Ishikawa (cell line): Measurements from ENCODE around the gene MYRFL.

Source experiments
- CEBPB ChIP-seq: IDR thresholded peaks from 2 replicates; pipeline ENCODE4 v1.6.1; 2012
- CREB1 ChIP-seq: IDR thresholded peaks from 2 replicates; pipeline ENCODE4 v1.6.1; 2012; ENCODE audit warnings: low read depth
- EGR1 ChIP-seq: IDR thresholded peaks from 2 replicates; pipeline ENCODE4 v1.6.1; 2012
- EP300 ChIP-seq: IDR thresholded peaks from 2 replicates; pipeline ENCODE4 v1.6.1; 2012; ENCODE audit warnings: borderline replicate concordance
- FOXM1 ChIP-seq: IDR thresholded peaks from 2 replicates; pipeline ENCODE4 v1.6.1; 2012; ENCODE audit warnings: low read depth, borderline replicate concordance
- MAX ChIP-seq: IDR thresholded peaks from 2 replicates; pipeline ENCODE4 v1.6.1; 2012
- NFIC ChIP-seq: IDR thresholded peaks from 2 replicates; pipeline ENCODE4 v1.6.1; 2012
- RAD21 ChIP-seq: IDR thresholded peaks from 2 replicates; pipeline ENCODE4 v1.6.1; 2012; ENCODE audit warnings: low read depth
- REST ChIP-seq: IDR thresholded peaks from 2 replicates; pipeline ENCODE4 v1.6.1; 2012; ENCODE audit warnings: low read depth, mild to moderate bottlenecking
- TAF1 ChIP-seq: IDR thresholded peaks from 2 replicates; pipeline ENCODE4 v1.6.1; 2012; ENCODE audit warnings: low read depth, mild to moderate bottlenecking
- TCF12 ChIP-seq: IDR thresholded peaks from 2 replicates; pipeline ENCODE4 v1.6.1; 2012; ENCODE audit warnings: low read depth
- TEAD4 ChIP-seq: IDR thresholded peaks from 2 replicates; pipeline ENCODE4 v1.6.1; 2012
- USF1 ChIP-seq: IDR thresholded peaks from 2 replicates; pipeline ENCODE4 v1.6.1; 2012
- YY1 ChIP-seq: IDR thresholded peaks from 2 replicates; pipeline ENCODE4 v1.6.1; 2012; ENCODE audit warnings: low read depth
- ZBTB7A ChIP-seq: IDR thresholded peaks from 2 replicates; pipeline ENCODE4 v1.6.1; 2012; ENCODE audit warnings: low read depth

Gene MYRFL

GRCh38 chr12:69821032-69821455 lies 4.0 kb upstream of the MYRFL start:
- TF ChIP-seq REST (no peak), CREB1 (no peak), EGR1 (no peak), TAF1 (no peak), TEAD4 (no peak), TCF12 (no peak), FOXM1 (no peak), ZBTB7A (no peak), NFIC (no peak), MAX (no peak), USF1 (no peak), YY1 (no peak)

GRCh38 chr12:69821456-69822159 lies 3.4 kb upstream of the MYRFL start:
- TF ChIP-seq ZBTB7A (0 out of 2 replicates have a peak, but pooled peaks have one; percentile 46), NFIC (peak; percentile 67), MAX (no peak)

- TF ChIP-seq CREB1 = no peak
- TF ChIP-seq CEBPB = no peak
- no peak for TF ChIP-seq TEAD4
- TF ChIP-seq MAX = no peak
- no peak for TF ChIP-seq TAF1
- no peak for TF ChIP-seq RAD21
- TF ChIP-seq NFIC = no peak
- no peak for TF ChIP-seq REST
- no peak for TF ChIP-seq EP300
- TF ChIP-seq ZBTB7A = no peak
- no peak for TF ChIP-seq YY1
- no peak for TF ChIP-seq USF1
- no peak for TF ChIP-seq TCF12
- TF ChIP-seq FOXM1 = no peak
Measured at GRCh38 chr12:69822201-69822860, 2.7 kb upstream of the MYRFL start.

- TF ChIP-seq YY1 (no peak), TAF1 (no peak), MAX (no peak), TEAD4 (no peak), RAD21 (no peak), CREB1 (no peak), CEBPB (no peak), EGR1 (no peak), REST (no peak), ZBTB7A (no peak), USF1 (no peak), FOXM1 (no peak)
Measured at GRCh38 chr12:69824028-69824427, 999 bp upstream of the MYRFL start.
